Inflammatory macrophage treated with lipopolysaccharide for 1 hour (primary cell): ENCODE data around the gene SLMAP.
A peak's percentile ranks its signal among the peaks of the same experiment; 100 is the strongest.

Experiments used
- DNase-seq, 2 donors: peaks; one replicate each; pipeline ENCODE4 v3.0.0-alpha.2; 2020 to 2022

Gene SLMAP

GRCh38 chr3:57896031-57896430 is 139.9 kb downstream of the SLMAP start:
- DNase-seq, result no peak

- DNase-seq, result no peak
These were observed 140.6 kb downstream of the SLMAP start for GRCh38 chr3:57896691-57897090.

- DNase-seq, result no peak
These were observed 144.7 kb downstream of the SLMAP start for GRCh38 chr3:57900786-57901185.

GRCh38 chr3:57903124-57903890 is 147.2 kb downstream of the SLMAP start:
- no peak for DNase-seq

- DNase-seq, result peak; percentile 2 to 8
These were observed 154.9 kb downstream of the SLMAP start for GRCh38 chr3:57910990-57911389.

- no peak for DNase-seq
These were observed 155.5 kb downstream of the SLMAP start for GRCh38 chr3:57911593-57911992.

- DNase-seq, result no peak
These were observed 161.5 kb downstream of the SLMAP start for GRCh38 chr3:57917601-57918000.

- DNase-seq, result no peak
These were observed 162.2 kb downstream of the SLMAP start for GRCh38 chr3:57918123-57918837.

GRCh38 chr3:57919987-57920386 is 163.9 kb downstream of the SLMAP start:
- DNase-seq, result no peak

- no peak for DNase-seq
These were observed 167.0 kb downstream of the SLMAP start for GRCh38 chr3:57923101-57923500.

- no peak for DNase-seq
These were observed 167.6 kb downstream of the SLMAP start for GRCh38 chr3:57923752-57924151.

- no peak for DNase-seq
These were observed 171.1 kb downstream of the SLMAP start for GRCh38 chr3:57927166-57927565.

- DNase-seq, result no peak
These were observed 171.8 kb downstream of the SLMAP start for GRCh38 chr3:57927916-57928315.

- no peak for DNase-seq
These were observed 172.4 kb downstream of the SLMAP start for GRCh38 chr3:57928511-57928910.

- DNase-seq, result no peak
These were observed 173.9 kb downstream of the SLMAP start for GRCh38 chr3:57929988-57930387.

- DNase-seq, result no peak
These were observed 177.5 kb downstream of the SLMAP start for GRCh38 chr3:57933602-57934001.

- DNase-seq, result no peak
These were observed 178.3 kb downstream of the SLMAP start for GRCh38 chr3:57934373-57934772.

GRCh38 chr3:57935539-57935938 is 179.4 kb downstream of the SLMAP start:
- DNase-seq, result no peak

GRCh38 chr3:57937092-57937491 is 181.0 kb downstream of the SLMAP start:
- DNase-seq, result no peak

GRCh38 chr3:57939775-57940174 is 183.7 kb downstream of the SLMAP start:
- no peak for DNase-seq

GRCh38 chr3:57942388-57942787 is 186.3 kb downstream of the SLMAP start:
- DNase-seq, result no peak

- no peak for DNase-seq
These were observed 186.8 kb downstream of the SLMAP start for GRCh38 chr3:57942872-57943283.

GRCh38 chr3:57943525-57944495 is 187.7 kb downstream of the SLMAP start:
- DNase-seq, result no peak
